ENCODE measurements around the gene SLC25A53. TPM values are rescaled to one million over a fixed set of nuclear protein-coding genes. Genes with fewer than 3 reads are reported as not detected.
"Not testable (repeated sequence)": the region's sequence is repeated elsewhere in the genome, so short reads cannot be mapped to it uniquely, and the experiment has no call there.

Gene SLC25A53
- total RNA-seq, 1 donor from 2014 or later = 11.9 TPM

DNA sequence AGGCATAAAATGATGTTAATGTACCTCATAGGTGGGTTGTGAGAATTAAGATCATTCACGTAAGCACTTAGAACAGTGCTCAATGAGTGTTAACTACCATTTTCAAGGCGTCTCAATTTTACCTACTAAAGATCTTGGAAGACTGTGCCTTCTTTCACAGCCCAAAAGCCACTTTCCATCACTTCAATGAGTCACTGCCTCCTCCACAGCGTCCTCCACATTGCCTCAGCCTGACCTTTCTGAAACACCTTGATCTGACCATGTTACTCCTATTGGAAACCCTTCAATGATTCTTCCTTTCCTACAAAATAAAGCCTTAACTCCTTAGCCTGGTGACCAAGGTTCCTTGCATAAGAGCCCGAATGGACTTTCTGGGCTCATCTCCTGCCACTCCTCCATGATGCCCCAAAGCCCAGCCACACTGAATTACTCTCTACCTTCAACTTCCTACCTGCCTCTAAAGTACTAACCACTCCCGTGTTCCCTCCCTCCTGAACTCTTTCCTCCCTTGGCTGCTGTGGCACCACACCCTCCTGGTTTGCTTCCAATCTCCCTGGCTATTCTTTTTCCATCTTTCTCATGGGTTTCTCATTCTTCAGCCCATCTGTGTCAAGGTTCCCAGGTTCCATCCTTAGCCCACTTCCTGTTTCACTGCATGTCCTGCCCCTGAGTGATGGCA lies 22.1 kb downstream of the SLC25A53 start:
- no peak for DNase-seq (ENCODE audit: low read depth in 2 of 2)

- DNase-seq (ENCODE audit: low read depth in 2 of 2) = no peak
Measured at GRCh38 chrX:104130808-104131207, 26.0 kb downstream of the SLC25A53 start.

- DNase-seq (ENCODE audit: low read depth in 2 of 2) = no peak
Measured at GRCh38 chrX:104126856-104127255, 30.0 kb downstream of the SLC25A53 start.

GRCh38 chrX:104122829-104123228 lies 34.0 kb downstream of the SLC25A53 start:
- peak in 1 of 2 donors; percentile 30 for DNase-seq (ENCODE audit: low read depth in 2 of 2)

GRCh38 chrX:104118765-104119164 lies 38.0 kb downstream of the SLC25A53 start:
- no peak for DNase-seq (ENCODE audit: low read depth in 2 of 2)

- no peak for DNase-seq (ENCODE audit: low read depth in 2 of 2)
Measured at GRCh38 chrX:104117759-104118158, 39.0 kb downstream of the SLC25A53 start.

DNA sequence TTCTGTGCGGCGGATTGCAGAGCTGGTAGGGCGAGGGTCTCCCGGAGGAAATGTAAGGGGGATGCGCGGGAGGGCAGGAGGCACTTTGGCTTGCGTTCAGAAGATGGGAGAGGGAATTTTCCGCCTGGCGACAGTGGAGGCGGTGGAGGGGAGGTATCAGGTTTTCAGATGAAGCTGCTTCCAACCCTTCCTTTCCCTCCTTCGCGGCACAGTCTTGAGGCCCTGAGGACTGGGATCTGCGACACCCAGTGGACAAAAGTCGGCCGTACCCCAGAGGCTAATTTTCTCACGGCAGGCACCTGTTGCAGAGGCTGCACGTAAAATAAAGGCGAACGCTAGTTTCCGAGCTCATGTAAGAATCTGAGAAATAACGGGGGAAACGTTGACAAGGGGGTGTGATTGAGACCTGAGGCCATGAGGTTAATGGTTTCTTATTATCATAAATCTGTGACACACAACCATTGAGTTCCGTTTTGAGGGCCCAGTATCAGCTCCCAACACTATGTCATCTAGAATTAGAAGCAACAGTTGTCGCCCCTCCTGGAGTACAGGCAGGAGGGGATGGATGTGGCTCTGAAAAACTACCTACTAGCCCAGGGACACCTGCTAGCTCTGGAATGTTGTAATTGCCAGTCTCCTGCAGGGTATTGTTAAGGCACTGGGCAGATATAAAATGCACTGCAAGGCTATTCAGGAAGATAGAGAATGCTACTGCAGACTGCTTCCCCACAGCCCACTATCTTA lies 43.4 kb downstream of the SLC25A53 start:
- peak; percentile 35 to 54 for DNase-seq (ENCODE audit: low read depth in 2 of 2)

DNA sequence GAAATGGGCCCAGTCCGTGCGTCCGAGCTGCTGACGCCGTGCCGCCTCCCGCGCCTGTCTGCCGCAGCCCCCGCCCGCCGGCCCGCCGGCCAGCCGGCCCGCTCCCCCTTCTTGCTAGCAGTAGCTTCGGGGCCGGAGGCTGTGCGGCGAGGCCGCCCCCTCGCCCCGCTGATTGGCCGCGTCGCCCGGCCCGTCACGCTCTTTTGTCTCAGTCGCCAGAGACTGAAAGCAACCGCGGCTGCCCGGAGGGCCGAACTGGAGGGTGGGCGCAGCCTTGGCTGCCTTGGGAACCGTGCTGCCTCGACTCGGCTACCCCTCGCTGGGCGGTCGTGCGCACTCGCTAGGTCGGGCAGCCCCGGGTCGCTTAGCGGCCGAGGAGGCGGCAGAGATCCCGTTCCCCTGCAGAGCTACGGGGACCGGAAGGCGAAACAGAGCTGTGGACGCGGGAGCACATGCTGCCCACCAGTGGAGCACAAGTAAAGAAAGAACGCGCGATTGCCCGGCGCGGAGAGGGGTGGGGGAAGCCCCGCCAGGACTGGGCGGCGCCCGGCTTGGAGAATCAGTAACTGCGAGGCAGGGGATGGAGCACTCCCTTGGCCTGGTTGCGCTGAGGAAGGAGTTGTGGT lies 44.4 kb downstream of the SLC25A53 start, which contains the start of gene ZCCHC18:
TSS of gene ZCCHC18 (plus strand) at position 198 of the 626 bp plus-strand sequence. CDS start 1,589 bp downstream, outside the sequence.
- peak; percentile 72 for DNase-seq (ENCODE audit: low read depth in 2 of 2)

DNA sequence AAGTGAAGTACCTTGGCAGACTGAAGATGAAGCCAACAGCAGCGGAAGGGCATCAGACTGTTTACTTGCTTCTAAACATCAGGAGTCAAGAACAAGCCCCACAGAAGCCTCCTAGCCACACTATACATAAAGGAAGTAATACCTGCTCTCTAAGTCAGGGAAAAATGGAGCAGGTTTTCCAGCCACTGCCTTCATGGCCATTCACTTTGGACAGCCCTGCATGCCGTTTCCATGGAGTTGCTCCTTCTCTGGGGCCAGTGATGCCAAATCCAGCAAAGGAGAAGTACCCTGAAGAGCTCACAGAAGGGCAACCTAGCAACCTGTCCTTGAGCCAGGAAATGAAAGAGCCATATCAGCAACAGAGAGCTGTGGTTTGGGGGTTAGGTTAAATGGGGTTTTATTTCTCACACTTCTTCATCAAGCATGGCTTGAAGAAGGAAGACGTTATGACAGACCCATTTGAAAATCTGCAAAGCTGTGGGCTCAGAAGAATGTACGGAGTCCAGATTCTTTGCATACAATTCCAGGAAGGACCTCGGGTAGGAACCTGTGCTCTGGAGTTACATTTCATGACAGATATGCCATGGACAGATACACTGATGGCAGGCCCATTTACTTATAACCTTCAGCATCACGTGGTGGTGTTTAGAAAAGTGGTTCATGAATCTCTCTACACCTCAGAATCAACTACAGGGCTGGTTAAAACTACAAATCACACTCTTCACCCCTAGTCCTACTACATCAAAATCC lies 46.1 kb downstream of the SLC25A53 start:
- not testable (repeated sequence) for DNase-seq (ENCODE audit: low read depth in 2 of 2)

DNA sequence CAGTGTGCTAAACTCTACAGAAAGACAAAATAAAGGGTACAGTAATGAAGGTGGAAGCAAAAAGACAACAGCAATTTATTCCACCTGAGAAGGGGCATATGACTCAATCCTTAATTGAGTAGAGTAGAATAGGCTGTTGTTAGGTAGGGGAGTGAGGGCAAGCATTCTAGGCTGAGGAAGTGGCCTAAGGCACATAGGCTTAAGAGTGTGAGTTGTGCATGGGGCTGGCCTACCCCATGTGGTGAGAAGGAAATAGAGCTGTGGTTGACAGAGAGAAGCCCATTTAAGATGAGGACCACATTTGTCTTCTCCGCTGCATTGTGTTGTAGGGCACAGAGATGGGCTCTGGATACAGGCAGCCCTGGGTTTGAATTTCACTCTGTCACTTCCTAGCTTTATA lies 47.9 kb downstream of the SLC25A53 start:
- no peak for DNase-seq (ENCODE audit: low read depth in 2 of 2)

DNA sequence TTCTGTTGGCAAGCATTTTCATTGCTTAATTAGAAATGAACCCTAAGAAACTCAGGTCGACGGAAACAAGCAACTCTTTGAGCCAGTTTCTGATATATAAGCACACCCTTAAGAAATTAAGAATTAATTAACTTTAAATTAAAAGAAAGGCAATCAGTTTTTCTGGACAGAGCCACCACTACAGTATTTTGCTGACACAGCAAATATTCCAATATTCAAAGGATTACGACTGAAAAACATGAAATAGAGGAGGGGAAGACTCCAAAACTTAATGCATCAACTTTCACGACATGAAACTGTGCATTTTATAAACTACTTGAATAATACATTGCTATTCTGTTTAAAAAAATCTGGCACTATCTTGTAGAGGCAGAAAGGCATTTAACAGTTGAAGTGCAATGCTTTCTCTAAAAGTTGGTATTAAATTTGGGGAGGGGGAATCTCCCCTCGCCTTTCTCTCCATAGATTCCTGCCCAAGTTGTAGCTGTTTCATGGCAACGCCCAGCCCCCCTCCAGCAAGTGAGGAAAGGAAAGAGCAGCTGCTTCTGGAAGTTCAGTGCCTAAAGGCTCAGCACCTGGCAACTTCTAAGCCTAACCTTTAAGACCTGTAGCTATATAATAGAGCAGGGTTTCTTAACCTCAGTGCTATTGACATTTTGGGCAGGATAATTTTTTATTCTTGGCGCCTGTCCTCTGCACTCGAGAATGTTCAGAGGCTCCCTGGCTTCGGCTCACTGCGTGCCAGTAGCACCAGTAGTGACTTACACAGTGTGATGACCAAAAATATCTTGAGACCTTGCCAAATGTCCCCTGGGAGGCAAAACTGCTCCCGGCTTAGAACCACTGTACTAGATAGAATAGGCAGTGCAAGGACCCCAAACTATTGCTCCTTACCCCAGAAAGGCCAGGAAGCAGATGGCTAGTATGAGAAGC lies 51.2 kb downstream of the SLC25A53 start:
- no peak for DNase-seq (ENCODE audit: low read depth in 2 of 2)

GRCh38 chrX:104104676-104105075 lies 52.1 kb downstream of the SLC25A53 start:
- no peak for DNase-seq (ENCODE audit: low read depth in 2 of 2)

DNA sequence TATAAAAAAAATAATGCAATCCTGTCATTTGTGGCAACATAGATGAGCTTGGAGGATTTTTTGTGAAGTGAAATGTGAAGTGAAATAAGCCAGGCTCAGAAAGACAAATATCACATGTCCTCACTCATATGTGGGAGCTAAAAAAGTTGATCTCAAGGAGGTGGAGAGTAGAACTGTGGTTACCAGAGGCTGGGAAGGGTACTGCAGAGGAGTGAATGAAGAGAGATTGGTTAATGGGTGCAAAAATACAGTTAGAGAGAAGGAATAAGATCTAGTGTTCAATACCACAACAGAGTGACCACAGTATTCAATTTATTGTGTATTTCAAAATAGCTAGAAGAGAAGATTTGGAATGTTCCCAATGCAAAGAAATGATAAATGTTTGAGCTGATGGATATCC lies 57.9 kb downstream of the SLC25A53 start:
- no peak for DNase-seq (ENCODE audit: low read depth in 2 of 2)

- peak; percentile 84 to 90 for DNase-seq (ENCODE audit: low read depth in 2 of 2)
Measured at GRCh38 chrX:104098151-104098808, 58.5 kb downstream of the SLC25A53 start.

GRCh38 chrX:104085919-104086318 lies 70.9 kb downstream of the SLC25A53 start:
- no peak for DNase-seq (ENCODE audit: low read depth in 2 of 2)

DNA sequence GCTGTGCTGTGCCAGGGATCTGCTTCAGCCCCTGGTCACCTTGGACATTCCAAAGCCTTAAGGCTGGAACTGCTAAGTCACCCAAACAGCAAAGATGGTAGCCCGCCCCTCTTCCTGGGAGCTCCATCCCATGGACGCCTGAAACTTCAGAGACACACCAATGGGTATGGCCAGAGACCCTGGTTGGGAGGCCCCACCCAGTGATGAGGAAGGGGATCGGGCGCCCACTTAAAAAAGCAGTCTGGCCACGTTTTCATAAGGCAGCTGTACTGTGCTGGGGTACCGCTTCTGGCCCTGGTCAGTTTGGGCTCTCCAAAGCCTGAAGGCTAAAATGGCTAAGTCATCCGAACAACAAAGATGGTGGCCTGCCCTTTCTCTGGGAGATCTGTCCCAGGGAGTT lies 71.3 kb downstream of the SLC25A53 start:
- DNase-seq (ENCODE audit: low read depth in 2 of 2) = no peak

DNA sequence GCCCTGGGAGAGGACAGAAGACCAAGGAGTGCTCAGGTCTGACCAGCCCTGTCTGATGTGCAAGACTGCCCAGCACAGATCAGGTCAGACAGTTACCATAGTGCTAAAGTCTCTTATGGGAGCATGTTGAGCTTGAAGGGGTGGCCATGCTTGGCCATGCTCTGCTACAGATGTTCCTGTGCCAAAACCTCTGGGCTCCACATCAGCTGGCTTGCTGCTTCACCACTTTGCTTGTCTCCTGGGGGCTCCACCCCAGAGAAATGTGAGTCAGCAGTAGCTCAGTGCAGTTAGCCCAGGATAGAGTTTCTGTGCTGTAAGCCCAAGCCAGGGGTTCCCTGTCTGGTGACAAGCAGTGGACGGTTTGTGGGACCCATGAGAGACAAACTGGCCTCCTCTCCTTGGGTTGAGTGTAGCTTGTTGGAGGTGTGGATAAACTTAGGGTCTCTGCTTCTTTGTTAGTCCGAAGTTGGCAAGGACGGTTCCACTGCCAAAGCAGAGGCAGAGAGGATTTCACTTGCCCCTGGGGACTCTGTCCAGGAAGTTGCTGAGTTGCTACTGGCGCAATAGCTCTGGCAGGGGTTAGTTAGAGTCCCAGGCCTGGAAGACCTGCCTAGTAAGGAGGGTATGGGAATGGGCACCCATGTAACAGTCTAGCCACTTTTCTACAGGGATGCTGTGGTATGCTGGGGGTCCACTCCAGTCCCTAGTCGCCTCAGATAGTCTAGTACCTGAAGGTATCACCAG lies 72.1 kb downstream of the SLC25A53 start:
- DNase-seq (ENCODE audit: low read depth in 2 of 2) = no peak

DNA sequence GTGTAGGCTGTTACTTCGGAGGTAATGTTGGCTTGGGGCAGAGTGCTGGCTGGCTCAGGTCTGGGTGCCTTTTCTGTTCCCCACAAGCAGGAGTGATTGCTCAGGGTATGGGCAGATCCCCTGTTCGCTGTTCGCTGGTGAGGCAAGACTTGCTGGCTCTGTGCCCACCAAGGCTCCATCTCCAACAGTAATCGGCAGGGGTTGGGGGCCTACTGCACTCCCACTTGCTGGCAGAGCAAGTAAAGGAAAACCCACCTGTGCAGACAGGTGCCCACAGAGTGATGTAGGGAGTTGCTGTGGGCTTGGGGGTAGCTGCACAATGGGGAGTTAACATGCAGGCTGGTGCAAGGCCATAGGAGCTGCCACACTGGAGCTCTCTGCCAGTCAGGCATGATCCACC lies 72.7 kb downstream of the SLC25A53 start:
- no peak for DNase-seq (ENCODE audit: low read depth in 2 of 2)

- not testable (repeated sequence) for DNase-seq (ENCODE audit: low read depth in 2 of 2)
Measured at GRCh38 chrX:104077854-104078253, 79.0 kb downstream of the SLC25A53 start.
